Osteocyte (in vitro differentiated cells): ENCODE results near the gene BRCA2. TPM values are rescaled to one million over a fixed set of nuclear protein-coding genes. Genes with fewer than 3 reads are reported as not detected.

Experiments used
- DNase-seq: peaks from one replicate; pipeline ENCODE4 v3.0.0; 2021; ENCODE audit warnings: mixed read lengths; ENCODE audit not compliant: unreplicated experiment; ENCODE audit errors: extremely low spot score
- H3K27ac Mint-ChIP-seq: one replicate; pipeline ENCODE4 v1.8.0; 2021; ENCODE audit warnings: mild to moderate bottlenecking, mixed read lengths; ENCODE audit not compliant: unreplicated experiment
- H3K27me3 Mint-ChIP-seq: one replicate; pipeline ENCODE4 v1.8.0; 2021; ENCODE audit warnings: mixed read lengths; ENCODE audit not compliant: unreplicated experiment
- H3K36me3 Mint-ChIP-seq: one replicate; pipeline ENCODE4 v1.8.0; 2021; ENCODE audit warnings: mixed read lengths; ENCODE audit not compliant: unreplicated experiment
- H3K4me1 Mint-ChIP-seq: one replicate; pipeline ENCODE4 v1.8.0; 2021; ENCODE audit warnings: mixed read lengths; ENCODE audit not compliant: unreplicated experiment
- H3K4me3 Mint-ChIP-seq: one replicate; pipeline ENCODE4 v1.8.0; 2021; ENCODE audit warnings: mild to moderate bottlenecking, moderate library complexity, mixed read lengths; ENCODE audit not compliant: unreplicated experiment
- H3K9me3 Mint-ChIP-seq: one replicate; pipeline ENCODE4 v1.8.0; 2021; ENCODE audit warnings: mixed read lengths; ENCODE audit not compliant: unreplicated experiment
- CTCF ChIP-seq: fragments of 200-600 bp; sonication (generic); IDR thresholded peaks from 2 replicates; pipeline ENCODE4 v1.5.0; 2021; ENCODE audit warnings: antibody characterized with exemption, mild to moderate bottlenecking, moderate library complexity
- total RNA-seq: library from RNA; stranded (reverse); gene quantifications from 2 replicates; pipeline ENCODE4 v1.2.1, GENCODE V29; 2021

The BRCA2 gene
- total RNA-seq, 1 donor from 2014 or later = 2.8 TPM

DNA sequence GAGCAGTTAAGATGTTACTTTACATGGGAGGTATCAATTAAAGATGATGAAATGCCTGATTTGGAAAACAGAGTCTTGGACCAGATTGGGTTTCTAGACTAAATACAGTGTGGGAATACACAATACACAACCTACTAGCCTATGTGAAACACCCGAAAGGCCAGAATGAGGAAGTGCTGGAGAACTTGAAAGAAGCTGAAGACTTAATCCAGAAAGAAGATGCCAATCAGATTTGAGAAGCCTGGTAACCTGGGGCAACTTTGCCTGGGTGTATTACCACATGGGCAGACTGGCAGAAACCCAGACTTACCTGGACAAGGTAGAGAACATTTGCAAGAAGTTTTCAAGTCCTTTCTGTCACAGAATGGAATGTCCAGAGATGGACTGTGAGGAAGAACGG, 69.4 kb downstream of the BRCA2 start:
- Mint-ChIP-seq H3K9me3 (no peaks in the 10 kb centered on the region), H3K4me1 (no peaks in the 10 kb centered on the region), H3K27me3 (no peaks in the 10 kb centered on the region), H3K27ac (no peak overlapping the region), H3K36me3 (no peaks in the 10 kb centered on the region), H3K4me3 (no peak overlapping the region)
- TF ChIP-seq CTCF = no peak
- no peak for DNase-seq

GRCh38 chr13:32385410-32385809, 70.1 kb downstream of the BRCA2 start:
- Mint-ChIP-seq H3K27me3 (no peaks in the 10 kb centered on the region), H3K36me3 (no peaks in the 10 kb centered on the region), H3K9me3 (no peaks in the 10 kb centered on the region), H3K27ac (no peak overlapping the region), H3K4me1 (no peaks in the 10 kb centered on the region), H3K4me3 (no peak overlapping the region)
- no peak for DNase-seq
- no peak for TF ChIP-seq CTCF

DNA sequence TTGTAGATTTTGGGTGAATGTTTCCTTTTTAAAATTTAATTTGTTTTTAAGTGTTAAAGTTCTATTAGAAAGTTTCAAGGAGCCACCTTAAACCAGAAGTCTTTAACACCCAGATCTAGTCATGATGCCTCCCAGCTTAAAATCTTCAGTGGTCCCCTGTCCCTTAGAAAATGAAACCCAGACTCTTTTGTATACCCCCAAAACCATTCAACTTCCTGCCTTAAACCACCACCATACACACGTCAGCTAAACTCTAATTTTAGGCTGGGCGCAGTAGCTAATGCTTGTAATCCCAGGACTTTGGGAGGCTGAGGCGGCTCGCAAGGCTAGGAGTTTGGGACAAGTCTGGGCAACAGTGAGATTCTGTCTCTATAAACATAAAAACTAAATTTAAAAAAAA, 74.7 kb downstream of the BRCA2 start:
- Mint-ChIP-seq H3K27me3 (no peaks in the 10 kb centered on the region), H3K4me3 (no peak overlapping the region), H3K4me1 (no peaks in the 10 kb centered on the region), H3K36me3 (no peaks in the 10 kb centered on the region), H3K27ac (no peak overlapping the region), H3K9me3 (no peaks in the 10 kb centered on the region)
- no peak for TF ChIP-seq CTCF
- no peak for DNase-seq

DNA sequence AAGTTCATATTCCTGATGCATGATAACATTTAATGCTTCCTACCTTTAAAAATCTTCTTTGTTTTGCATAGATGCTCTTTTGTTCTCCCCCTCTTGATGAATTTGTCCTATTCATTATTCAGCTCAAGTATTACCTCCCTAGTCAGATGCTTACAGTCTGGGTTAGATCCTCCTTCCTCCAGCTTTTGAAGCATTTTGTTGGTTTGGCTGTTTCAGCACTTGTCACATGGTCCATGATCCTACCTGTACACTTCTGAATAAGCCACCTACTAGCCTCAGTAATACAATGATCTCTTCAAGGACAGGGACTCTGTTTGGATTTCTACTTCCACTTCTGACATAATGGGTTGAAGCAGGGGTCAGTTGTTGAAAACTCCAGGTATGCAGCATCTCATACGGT, 75.2 kb downstream of the BRCA2 start:
- no peak for DNase-seq
- Mint-ChIP-seq H3K27ac (no peak overlapping the region), H3K27me3 (no peaks in the 10 kb centered on the region), H3K36me3 (no peaks in the 10 kb centered on the region), H3K4me3 (no peak overlapping the region), H3K4me1 (no peaks in the 10 kb centered on the region), H3K9me3 (no peaks in the 10 kb centered on the region)
- no peak for TF ChIP-seq CTCF

GRCh38 chr13:32391101-32391619, 75.9 kb downstream of the BRCA2 start:
- Mint-ChIP-seq H3K27me3 (no peaks in the 10 kb centered on the region), H3K36me3 (no peaks in the 10 kb centered on the region), H3K4me3 (no peak overlapping the region), H3K27ac (no peak overlapping the region), H3K4me1 (no peaks in the 10 kb centered on the region), H3K9me3 (no peaks in the 10 kb centered on the region)
- no peak for DNase-seq
- no peak for TF ChIP-seq CTCF
